Activated CD8-positive, alpha-beta T cell treated with anti-CD3 and anti-CD28 coated beads for 36 hours (primary cell): ENCODE results near the gene VRK3. TPM values are rescaled to one million over a fixed set of nuclear protein-coding genes. Genes with fewer than 3 reads are reported as not detected.
A peak's percentile ranks its signal among the peaks of the same experiment; 100 is the strongest.

Experiments used
- ATAC-seq: fragments of 200-7000 bp; cut with Tn5 transposase; one replicate; pipeline ENCODE4 v1.10.0; 2021; ENCODE audit warnings: mild to moderate bottlenecking, moderate library complexity
- CTCF ChIA-PET: fragments of 350-600 bp; sonication (Branson Sonifier 250); formaldehyde crosslinking; loops from one replicate; lab custom pipeline; 2021; ENCODE audit warnings: antibody characterized with exemption; lab: Charles Lee
- POLR2A ChIA-PET: fragments of 350-600 bp; sonication (Branson Sonifier 250); formaldehyde crosslinking; loops from one replicate; lab custom pipeline; 2021; ENCODE audit warnings: antibody characterized with exemption; lab: Charles Lee
- DNase-seq: peaks from one replicate; pipeline ENCODE4 v3.0.0-alpha.2; 2020
- H3K27ac Mint-ChIP-seq: one replicate; pipeline ENCODE4 v1.8.0; 2021; ENCODE audit warnings: mild to moderate bottlenecking, mixed read lengths
- H3K27me3 Mint-ChIP-seq: one replicate; pipeline ENCODE4 v1.8.0; 2021; ENCODE audit warnings: mixed read lengths
- H3K36me3 Mint-ChIP-seq: one replicate; pipeline ENCODE4 v1.8.0; 2021; ENCODE audit warnings: low read depth, mixed read lengths
- H3K4me1 Mint-ChIP-seq: one replicate; pipeline ENCODE4 v1.8.0; 2021; ENCODE audit warnings: low read depth, mixed read lengths
- H3K4me3 Mint-ChIP-seq: one replicate; pipeline ENCODE4 v1.8.0; 2021; ENCODE audit warnings: mild to moderate bottlenecking, moderate library complexity, mixed read lengths
- H3K9me3 Mint-ChIP-seq: one replicate; pipeline ENCODE4 v1.8.0; 2021; ENCODE audit warnings: mixed read lengths
- CTCF ChIP-seq: fragments of 200-600 bp; IDR thresholded peaks from one replicate; pipeline ENCODE4 v1.8.0; 2022; ENCODE audit warnings: antibody characterized with exemption, mild to moderate bottlenecking
- intact Hi-C: fragments of 100-400 bp; cut with micrococcal nuclease; formaldehyde crosslinking; loops from one replicate; pipeline ENCODE4 v1.10.0; 2022
- total RNA-seq, 2 experiments: library from RNA; stranded (reverse); gene quantifications; one replicate each; pipeline ENCODE4 v1.2.3, GENCODE V29; 2021

The VRK3 gene
- total RNA-seq, 2 experiments from 2014 or later = 37.4 to 38.0 TPM

GRCh38 chr19:49937750-49938381 lies 87.3 kb downstream of the VRK3 start:
- no peaks in the 10 kb centered on the region for H3K9me3 Mint-ChIP-seq
- H3K27ac Mint-ChIP-seq = no peak overlapping the region
- peaks cover 3% of the 10 kb centered on the region for H3K27me3 Mint-ChIP-seq
- DNase-seq (peak; percentile 84), ATAC-seq (peak; percentile 80)
- CTCF ChIA-PET = interaction anchor here (0.6 to 4.2 kb wide), 28 partner anchors 9 to 199 kb away, joined by 3 to 55 read pairs (median 4); partner anchors contain the start of genes ATF5 and NUP62
- POLR2A ChIA-PET = interaction anchor here (0.9 kb wide), 1 partner anchor 45 kb away, joined by 3 read pairs; no protein-coding TSS in a partner anchor
- peak; percentile 99 for TF ChIP-seq CTCF
- H3K36me3 Mint-ChIP-seq = peaks cover 4% of the 10 kb centered on the region
- peaks cover 15% of the 10 kb centered on the region for H3K4me1 Mint-ChIP-seq
- H3K4me3 Mint-ChIP-seq = no peak overlapping the region
- intact Hi-C loops = no loop called here

GRCh38 chr19:49936549-49936948 lies 88.6 kb downstream of the VRK3 start:
- no peaks in the 10 kb centered on the region for H3K27me3 Mint-ChIP-seq
- ChIA-PET POLR2A (no interaction called here), CTCF (interaction anchor here (1.1 to 4.2 kb wide), 5 partner anchors 8 to 66 kb away, joined by 3 to 55 read pairs (median 14); partner anchors contain the start of genes ATF5 and NUP62)
- intact Hi-C loops = no loop called here
- no peak overlapping the region for H3K4me3 Mint-ChIP-seq
- peaks cover 10% of the 10 kb centered on the region for H3K36me3 Mint-ChIP-seq
- H3K27ac Mint-ChIP-seq = no peak overlapping the region
- no peaks in the 10 kb centered on the region for H3K9me3 Mint-ChIP-seq
- no peak for TF ChIP-seq CTCF
- DNase-seq (no peak), ATAC-seq (no peak)
- peaks cover 25% of the 10 kb centered on the region for H3K4me1 Mint-ChIP-seq

GRCh38 chr19:49933643-49934042 lies 91.5 kb downstream of the VRK3 start:
- H3K27me3 Mint-ChIP-seq = no peaks in the 10 kb centered on the region
- TF ChIP-seq CTCF = no peak
- H3K27ac Mint-ChIP-seq = no peak overlapping the region
- ATAC-seq (no peak), DNase-seq (no peak)
- H3K9me3 Mint-ChIP-seq = peaks cover 4% of the 10 kb centered on the region
- H3K4me1 Mint-ChIP-seq = peaks cover 36% of the 10 kb centered on the region
- H3K4me3 Mint-ChIP-seq = no peak overlapping the region
- ChIA-PET CTCF (interaction anchor here (0.9 kb wide), 1 partner anchor 51 kb away, joined by 4 read pairs; no protein-coding TSS in a partner anchor), POLR2A (interaction anchor here (0.6 to 1.2 kb wide), 3 partner anchors 17 to 97 kb away, joined by 3 to 4 read pairs (median 3); no protein-coding TSS in a partner anchor)
- intact Hi-C loops = loop anchor here (2.0 to 5.0 kb wide), 2 partner anchors 36 to 49 kb away; partner anchors contain the start of gene IL4I1
- peaks cover 27% of the 10 kb centered on the region for H3K36me3 Mint-ChIP-seq

- Mint-ChIP-seq H3K4me3 (peak overlapping the region; percentile 34), H3K27me3 (no peaks in the 10 kb centered on the region), H3K9me3 (peaks cover 4% of the 10 kb centered on the region), H3K27ac (peak overlapping the region; percentile 62), H3K4me1 (peaks cover 38% of the 10 kb centered on the region), H3K36me3 (peaks cover 34% of the 10 kb centered on the region)
- ChIA-PET POLR2A (interaction anchor here (1.2 kb wide), 1 partner anchor 54 kb away, joined by 4 read pairs; no protein-coding TSS in a partner anchor), CTCF (no interaction called here)
- no peak for TF ChIP-seq CTCF
- ATAC-seq (no peak), DNase-seq (peak; percentile 65)
- intact Hi-C loops = loop anchor here (2.0 to 5.0 kb wide), 2 partner anchors 35 to 50 kb away; partner anchors contain the start of gene IL4I1
These were observed 92.4 kb downstream of the VRK3 start for GRCh38 chr19:49932731-49933131.

GRCh38 chr19:49932041-49932451 lies 93.1 kb downstream of the VRK3 start:
- H3K36me3 Mint-ChIP-seq = peaks cover 41% of the 10 kb centered on the region
- ChIA-PET CTCF (no interaction called here), POLR2A (no interaction called here)
- ATAC-seq (no peak), DNase-seq (no peak)
- H3K4me3 Mint-ChIP-seq = no peak overlapping the region
- H3K27me3 Mint-ChIP-seq = no peaks in the 10 kb centered on the region
- intact Hi-C loops = loop anchor here (2.0 to 5.0 kb wide), 2 partner anchors 35 to 51 kb away; partner anchors contain the start of gene IL4I1
- peaks cover 4% of the 10 kb centered on the region for H3K9me3 Mint-ChIP-seq
- no peak for TF ChIP-seq CTCF
- peaks cover 45% of the 10 kb centered on the region for H3K4me1 Mint-ChIP-seq
- H3K27ac Mint-ChIP-seq = peak overlapping the region; percentile 21
